Epithelial cell of esophagus (primary cell): ENCODE data around the gene RBM20.

Experiments used
- DNase-seq: peaks from one replicate; pipeline ENCODE4 v3.0.0; 2010; ENCODE audit warnings: low read depth
- H3K4me3 ChIP-seq: 2 replicates; pipeline ENCODE4 v1.5.1; 2011; ENCODE audit warnings: mild to moderate bottlenecking, low read length, control low read depth
- CTCF ChIP-seq: IDR thresholded peaks from 2 replicates; pipeline ENCODE4 v1.5.1; 2011; ENCODE audit warnings: low read depth, mild to moderate bottlenecking, low read length, control low read depth, inconsistent platforms; ENCODE audit not compliant: insufficient read depth; ENCODE audit errors: missing control alignments

The RBM20 gene

GRCh38 chr10:110880012-110880411 lies 235.9 kb downstream of the RBM20 start:
- no peak for DNase-seq
- H3K4me3 ChIP-seq, result no peak overlapping the region
- TF ChIP-seq CTCF, result no peak

- no peak for DNase-seq
- TF ChIP-seq CTCF, result no peak
- H3K4me3 ChIP-seq, result no peak overlapping the region
These were observed 237.1 kb downstream of the RBM20 start for GRCh38 chr10:110881247-110881646.

- no peak for DNase-seq
- TF ChIP-seq CTCF, result no peak
- H3K4me3 ChIP-seq, result no peak overlapping the region
These were observed 237.8 kb downstream of the RBM20 start for GRCh38 chr10:110881905-110882304.

- no peak for TF ChIP-seq CTCF
- DNase-seq, result no peak
- no peak overlapping the region for H3K4me3 ChIP-seq
These were observed 239.8 kb downstream of the RBM20 start for GRCh38 chr10:110883924-110884323.

- no peak for TF ChIP-seq CTCF
- no peak overlapping the region for H3K4me3 ChIP-seq
- no peak for DNase-seq
These were observed 242.0 kb downstream of the RBM20 start for GRCh38 chr10:110885932-110886674.

- TF ChIP-seq CTCF, result no peak
- no peak overlapping the region for H3K4me3 ChIP-seq
- DNase-seq, result no peak
These were observed 243.4 kb downstream of the RBM20 start for GRCh38 chr10:110887560-110887959.
